Spleen (tissue), 11 donors: Measurements from ENCODE around the gene TANK. TPM values are rescaled to one million over a fixed set of nuclear protein-coding genes. Genes with fewer than 3 reads are reported as not detected.

Source experiments
- DNase-seq: peaks from one replicate; pipeline ENCODE4 v3.0.0-alpha.2; 2020
- H3K27ac ChIP-seq, 8 donors: fragments of 200-600 bp; sonication (generic) in 7 of 8; 1 replicate in 4 of 8; 2 replicates in 4 of 8; pipeline versions ENCODE4 v1.5.0 to v1.8.0; 2016 to 2021; ENCODE audit warnings: inconsistent platforms in 4 of 8, mild to moderate bottlenecking in 4 of 8, moderate library complexity in 1 of 8
- H3K27me3 ChIP-seq, 7 donors: fragments of 200-600 bp; sonication (generic) in 6 of 7; replicated peaks in 1 of 7; 1 replicate in 4 of 7; 2 replicates in 3 of 7; pipeline versions ENCODE4 v1.5.0 to v1.8.0; 2016 to 2021; ENCODE audit warnings: inconsistent platforms in 3 of 7, mild to moderate bottlenecking in 1 of 7
- H3K36me3 ChIP-seq, 6 donors: fragments of 200-600 bp; sonication (generic) in 5 of 6; 1 replicate in 4 of 6; 2 replicates in 2 of 6; pipeline versions ENCODE4 v1.5.0 to v1.8.0; 2016 to 2021; ENCODE audit warnings: inconsistent platforms in 2 of 6
- H3K4me1 ChIP-seq, 6 donors: fragments of 200-600 bp; sonication (generic) in 5 of 6; 1 replicate in 3 of 6; 2 replicates in 3 of 6; pipeline versions ENCODE4 v1.5.0 to v1.8.0; 2016 to 2021; ENCODE audit warnings: inconsistent platforms in 3 of 6
- H3K4me3 ChIP-seq, 8 donors: fragments of 200-600 bp; sonication (generic) in 7 of 8; 1 replicate in 4 of 8; 2 replicates in 4 of 8; pipeline versions ENCODE4 v1.5.0 to v1.8.0; 2016 to 2021; ENCODE audit warnings: inconsistent platforms in 4 of 8, mild to moderate bottlenecking in 4 of 8, moderate library complexity in 2 of 8
- H3K9me3 ChIP-seq, 8 donors: fragments of 200-600 bp; sonication (generic) in 7 of 8; 1 replicate in 4 of 8; 2 replicates in 4 of 8; pipeline versions ENCODE4 v1.5.0 to v1.8.0; 2016 to 2021; ENCODE audit warnings: inconsistent platforms in 4 of 8
- POLR2A ChIP-seq, 3 donors: fragments of 450-650 bp; IDR thresholded peaks; one replicate each; pipeline ENCODE4 v1.5.1; 2017; ENCODE audit warnings: antibody characterized with exemption in 3 of 3, mild to moderate bottlenecking in 1 of 3
- POLR2AphosphoS5 ChIP-seq, 3 donors: sonication (generic); formaldehyde crosslinking; IDR thresholded peaks; one replicate each; pipeline ENCODE4 v1.5.1; 2017; ENCODE audit warnings: antibody characterized with exemption in 3 of 3
- WGBS, 5 donors: extraction: QIAGEN DNeasy Blood & Tissue Kit in 3 of 5; methylation state at CpG; one replicate each; pipeline versions ENCODE4 v1.1.5 to v1.1.7; 2013 to 2018; 5-methylcytosine and 5-hydroxymethylcytosine counted together
- intact Hi-C: fragments of 100-400 bp; cut with DNase I; formaldehyde crosslinking; loops from one replicate; pipeline ENCODE4 v1.15.0; 2023; ENCODE audit warnings: low total_unique reads
- polyA plus RNA-seq, 3 donors: library from polyadenylated mRNA; stranded (reverse); fragments of 200-250 nt; gene quantifications; one replicate each; pipeline ENCODE4 v1.2.1, GENCODE V29; 2013
- total RNA-seq, 7 donors: library from RNA; depleted of rRNA in 3 of 7; stranded (reverse); fragments of >200 nt in 3 of 7; fragmentation: NEBNext Ultra II Directional in 4 of 7; extraction: Animal tissue kit (Norgen Biotek cat#: 25700) in 4 of 7; gene quantifications; one replicate each; pipeline versions ENCODE4 v1.1.0 to v1.2.1, GENCODE V29; 2016 to 2021
- TF ChIP-seq, protein P1 (sequence below), 11 experiments: fragments of 200-600 bp in 7 of 11; fragments of 450-650 bp in 4 of 11; sonication (generic) in 4 of 11; IDR thresholded peaks in 8 of 11; conservative IDR thresholded peaks in 3 of 11; 1 replicate in 7 of 11; 2 replicates in 4 of 11; pipeline versions ENCODE4 v1.4.0 to v1.8.0; 2016 to 2021; ENCODE audit warnings: antibody characterized with exemption in 11 of 11, inconsistent platforms in 4 of 11, mild to moderate bottlenecking in 1 of 11
- donor health status: healthy with polysubstance abuse.
- donor health status: DM: no; HTN: no; CAD: no; lungs with moderate emphysema.
- donor health status: DM: no; HTN: no; CAD: no.
- donor health status: Bipolar disorder and iron deficiency.
- donor health status: healthy.
- donor health status: DM: no; HTN: no; CAD: no.
- donor health status: DM: yes; HTN: yes; CAD: no.

The TANK gene
- total and polyA plus RNA-seq, 10 donors, result 37.5 to 152 (median 120) TPM

GRCh38 chr2:161245671-161246070 is 85.4 kb downstream of the TANK start:
- Histone ChIP-seq H3K27me3 (peaks cover 0 to 23% (median 0%) of the 10 kb centered on the region in 7 donors), H3K4me3 (peak overlapping the region in 1 of 8 donors; percentile 68), H3K9me3 (no peaks in the 10 kb centered on the region), H3K36me3 (no peaks in the 10 kb centered on the region), H3K4me1 (peaks cover 0 to 34% (median 19%) of the 10 kb centered on the region in 6 donors), H3K27ac (peak overlapping the region in 1 of 8 donors; percentile 85)
- TF ChIP-seq, protein P1, sequence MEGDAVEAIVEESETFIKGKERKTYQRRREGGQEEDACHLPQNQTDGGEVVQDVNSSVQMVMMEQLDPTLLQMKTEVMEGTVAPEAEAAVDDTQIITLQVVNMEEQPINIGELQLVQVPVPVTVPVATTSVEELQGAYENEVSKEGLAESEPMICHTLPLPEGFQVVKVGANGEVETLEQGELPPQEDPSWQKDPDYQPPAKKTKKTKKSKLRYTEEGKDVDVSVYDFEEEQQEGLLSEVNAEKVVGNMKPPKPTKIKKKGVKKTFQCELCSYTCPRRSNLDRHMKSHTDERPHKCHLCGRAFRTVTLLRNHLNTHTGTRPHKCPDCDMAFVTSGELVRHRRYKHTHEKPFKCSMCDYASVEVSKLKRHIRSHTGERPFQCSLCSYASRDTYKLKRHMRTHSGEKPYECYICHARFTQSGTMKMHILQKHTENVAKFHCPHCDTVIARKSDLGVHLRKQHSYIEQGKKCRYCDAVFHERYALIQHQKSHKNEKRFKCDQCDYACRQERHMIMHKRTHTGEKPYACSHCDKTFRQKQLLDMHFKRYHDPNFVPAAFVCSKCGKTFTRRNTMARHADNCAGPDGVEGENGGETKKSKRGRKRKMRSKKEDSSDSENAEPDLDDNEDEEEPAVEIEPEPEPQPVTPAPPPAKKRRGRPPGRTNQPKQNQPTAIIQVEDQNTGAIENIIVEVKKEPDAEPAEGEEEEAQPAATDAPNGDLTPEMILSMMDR (IDR thresholded peaks at IDR 0.05 in 8 of 11, conservative IDR thresholded peaks at IDR 0.05 in 3 of 11), result no peak
- TF ChIP-seq POLR2A (IDR thresholded peaks at IDR 0.05) (no peak), POLR2AphosphoS5 (IDR thresholded peaks at IDR 0.05) (no peak)
- no peak for DNase-seq
- intact Hi-C loops, result no loop called here
- 38 to 54% (median 40%) methylated on average over 2 of the region's 2 CpGs for WGBS, 5 donors

DNA sequence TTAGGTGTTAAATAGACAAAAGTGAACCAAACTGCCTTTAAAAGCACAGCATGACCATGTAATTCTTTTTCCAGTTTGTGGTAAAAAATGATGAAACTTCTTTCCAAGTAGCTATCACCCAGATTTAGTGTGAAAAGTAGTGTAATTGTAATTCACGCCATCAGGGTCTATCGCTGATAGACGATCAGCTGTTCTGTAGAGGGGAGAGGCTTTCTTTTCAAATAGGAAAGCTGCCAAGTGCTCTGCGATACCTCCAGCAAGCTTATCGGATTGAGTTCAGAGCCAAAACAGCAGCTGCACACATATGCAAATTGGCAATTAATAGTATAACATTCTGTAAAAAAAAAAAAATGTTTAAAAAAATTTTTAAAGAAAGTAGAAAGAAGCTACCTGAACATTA is 86.1 kb downstream of the TANK start:
- 60 to 82% (median 72%) methylated on average over 5 of the region's 5 CpGs for WGBS, 5 donors
- Histone ChIP-seq H3K27me3 (peaks cover 0 to 23% (median 0%) of the 10 kb centered on the region in 7 donors), H3K4me3 (no peak overlapping the region), H3K9me3 (no peaks in the 10 kb centered on the region), H3K36me3 (no peaks in the 10 kb centered on the region), H3K27ac (no peak overlapping the region), H3K4me1 (peaks cover 0 to 37% (median 19%) of the 10 kb centered on the region in 6 donors)
- no peak for DNase-seq
- intact Hi-C loops, result no loop called here
- TF ChIP-seq, protein P1 (IDR thresholded peaks at IDR 0.05 in 8 of 11, conservative IDR thresholded peaks at IDR 0.05 in 3 of 11), result no peak
- TF ChIP-seq POLR2AphosphoS5 (IDR thresholded peaks at IDR 0.05) (no peak), POLR2A (IDR thresholded peaks at IDR 0.05) (no peak)

DNA sequence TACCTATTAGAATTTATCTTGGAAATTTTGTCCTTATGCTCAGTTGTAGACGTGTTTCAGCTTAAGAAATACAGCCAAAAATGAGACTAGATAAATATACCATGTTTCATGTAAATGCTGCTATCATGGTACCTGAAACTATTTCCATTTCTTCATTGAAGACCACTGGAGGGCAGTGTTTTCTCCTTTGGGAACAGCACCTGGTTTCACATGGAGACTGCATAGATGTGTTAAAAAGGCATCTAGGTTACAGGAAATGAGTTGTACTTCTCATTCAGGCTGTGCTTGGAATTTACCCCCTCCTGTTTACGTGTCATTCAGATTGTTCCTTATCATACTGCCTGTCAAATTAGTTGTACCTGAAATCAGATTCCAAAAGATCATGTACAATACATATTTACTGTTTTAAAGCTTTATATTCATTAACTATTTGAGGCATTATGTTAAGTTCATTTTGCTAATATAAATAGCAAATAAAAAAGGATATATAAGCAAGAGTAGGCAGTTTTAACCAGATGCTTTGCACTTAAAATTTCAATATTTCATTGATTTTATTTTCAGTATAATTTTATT is 90.7 kb downstream of the TANK start:
- Histone ChIP-seq H3K36me3 (no peaks in the 10 kb centered on the region), H3K9me3 (no peaks in the 10 kb centered on the region), H3K4me3 (no peak overlapping the region), H3K4me1 (peaks cover 0 to 7% (median 0%) of the 10 kb centered on the region in 6 donors), H3K27me3 (peaks cover 0 to 7% (median 0%) of the 10 kb centered on the region in 7 donors), H3K27ac (no peak overlapping the region)
- 28 to 37% (median 31%) methylated on average over 2 of the region's 2 CpGs for whole genome bisulfite sequencing, 5 donors
- no peak for DNase-seq
- TF ChIP-seq POLR2AphosphoS5 (IDR thresholded peaks at IDR 0.05), result no peak
- TF ChIP-seq, protein P1 (IDR thresholded peaks at IDR 0.05 in 8 of 11, conservative IDR thresholded peaks at IDR 0.05 in 3 of 11), result peak in 7 of 11 experiments; percentile 14 to 47 (median 39)
- intact Hi-C loops, result no loop called here

DNA sequence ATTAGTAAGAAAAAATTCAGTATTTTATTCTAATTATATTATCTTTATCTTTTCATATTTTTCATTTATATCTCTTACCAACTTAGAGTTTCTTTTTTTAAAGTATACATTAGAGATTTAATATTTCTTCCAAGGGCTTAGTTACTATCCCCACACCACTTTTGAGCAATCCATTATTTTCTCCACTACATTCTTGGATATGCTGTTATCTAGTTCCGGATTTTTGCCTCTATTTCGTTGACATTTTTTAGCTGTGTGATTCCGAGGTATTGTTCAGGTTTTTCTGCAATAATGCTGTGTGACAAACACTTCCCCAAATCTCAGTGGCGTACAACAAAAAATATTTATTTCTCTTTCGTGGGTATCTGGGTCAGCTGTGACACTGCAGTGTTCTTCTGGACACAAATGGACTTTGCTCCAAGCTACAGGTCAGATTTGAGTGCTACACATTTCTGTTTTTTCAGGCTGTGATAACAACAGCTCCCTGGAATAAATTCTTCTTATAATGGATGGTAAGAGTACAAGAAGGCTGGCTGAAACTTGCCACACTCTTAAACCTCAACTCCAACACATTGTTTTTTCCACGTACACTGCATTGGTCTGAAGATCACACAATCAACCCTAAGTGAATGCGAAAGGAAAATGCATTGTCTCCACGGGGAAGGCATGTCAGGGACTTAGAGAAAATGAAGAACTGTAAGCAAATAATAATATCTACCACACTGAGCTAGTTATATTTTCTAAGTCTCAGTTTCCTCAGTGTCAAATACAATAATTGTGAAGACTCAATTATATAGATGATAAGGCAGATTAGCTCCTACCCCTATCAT is 97.1 kb downstream of the TANK start:
- intact Hi-C loops, result no loop called here
- no peak overlapping the region for H3K27ac ChIP-seq
- H3K27me3 ChIP-seq, result no peaks in the 10 kb centered on the region
- H3K4me1 ChIP-seq, result no peaks in the 10 kb centered on the region
- no peak overlapping the region for H3K4me3 ChIP-seq
- H3K36me3 ChIP-seq, result no peaks in the 10 kb centered on the region
- TF ChIP-seq, protein P1 (IDR thresholded peaks at IDR 0.05 in 8 of 11, conservative IDR thresholded peaks at IDR 0.05 in 3 of 11), result no peak
- TF ChIP-seq POLR2AphosphoS5 (IDR thresholded peaks at IDR 0.05) (no peak), POLR2A (IDR thresholded peaks at IDR 0.05) (no peak)
- no peaks in the 10 kb centered on the region for H3K9me3 ChIP-seq
- WGBS, 5 donors, result 87 to 94% (median 92%) methylated on average over 8 of the region's 8 CpGs
- no peak for DNase-seq
